Adrenal gland (tissue), 5 donors: ENCODE measurements around the gene OTOF.

Experiments
- POLR2A ChIP-seq, 2 donors: fragments of 450-650 bp; IDR thresholded peaks; one replicate each; pipeline ENCODE4 v1.6.1; 2017; ENCODE audit warnings: antibody characterized with exemption in 2 of 2, mild to moderate bottlenecking in 2 of 2, moderate library complexity in 1 of 2
- TF ChIP-seq, protein P1 (sequence below), 6 experiments: fragments of 450-650 bp in 4 of 6; fragments of 200-600 bp in 2 of 6; sonication (generic) in 1 of 6; IDR thresholded peaks; 1 replicate in 5 of 6; 2 replicates in 1 of 6; pipeline versions ENCODE4 v1.5.1 to v1.8.0; 2016 to 2021; ENCODE audit warnings: antibody characterized with exemption in 6 of 6, mild to moderate bottlenecking in 2 of 6, moderate library complexity in 1 of 6
- donor health status: DM: no; HTN: no; CAD: no.

- TF ChIP-seq, protein P1, sequence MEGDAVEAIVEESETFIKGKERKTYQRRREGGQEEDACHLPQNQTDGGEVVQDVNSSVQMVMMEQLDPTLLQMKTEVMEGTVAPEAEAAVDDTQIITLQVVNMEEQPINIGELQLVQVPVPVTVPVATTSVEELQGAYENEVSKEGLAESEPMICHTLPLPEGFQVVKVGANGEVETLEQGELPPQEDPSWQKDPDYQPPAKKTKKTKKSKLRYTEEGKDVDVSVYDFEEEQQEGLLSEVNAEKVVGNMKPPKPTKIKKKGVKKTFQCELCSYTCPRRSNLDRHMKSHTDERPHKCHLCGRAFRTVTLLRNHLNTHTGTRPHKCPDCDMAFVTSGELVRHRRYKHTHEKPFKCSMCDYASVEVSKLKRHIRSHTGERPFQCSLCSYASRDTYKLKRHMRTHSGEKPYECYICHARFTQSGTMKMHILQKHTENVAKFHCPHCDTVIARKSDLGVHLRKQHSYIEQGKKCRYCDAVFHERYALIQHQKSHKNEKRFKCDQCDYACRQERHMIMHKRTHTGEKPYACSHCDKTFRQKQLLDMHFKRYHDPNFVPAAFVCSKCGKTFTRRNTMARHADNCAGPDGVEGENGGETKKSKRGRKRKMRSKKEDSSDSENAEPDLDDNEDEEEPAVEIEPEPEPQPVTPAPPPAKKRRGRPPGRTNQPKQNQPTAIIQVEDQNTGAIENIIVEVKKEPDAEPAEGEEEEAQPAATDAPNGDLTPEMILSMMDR (IDR thresholded peaks at IDR 0.05), result no peak
- no peak for TF ChIP-seq POLR2A (IDR thresholded peaks at IDR 0.05)
These were observed 1.3 kb upstream of the OTOF start for GRCh38 chr2:26479131-26479788.
